NCI-H2196 (cell line): Measurements from ENCODE around the gene PFN1.

Source experiments
- DNase-seq: peaks from one replicate; lab custom pipeline; 2025; ENCODE audit not compliant: unreplicated experiment; lab: John Stamatoyannopoulos, UW

Gene PFN1

GRCh38 chr17:4897198-4897687, 51.1 kb downstream of the PFN1 start:
- DNase-seq = no peak

GRCh38 chr17:4896332-4897197, 51.8 kb downstream of the PFN1 start:
- DNase-seq = no peak

- DNase-seq = no peak
Observed at GRCh38 chr17:4895657-4896331, 52.5 kb downstream of the PFN1 start.
